Right lobe of liver (tissue), 4 donors: Measurements from ENCODE around the gene SREBF2.

Experiments used
- POLR2A ChIP-seq: fragments of 450-650 bp; IDR thresholded peaks from one replicate; pipeline ENCODE4 v1.6.1; 2017; ENCODE audit warnings: antibody characterized with exemption, mild to moderate bottlenecking
- TF ChIP-seq, protein P1 (sequence below), 4 donors: fragments of 200-600 bp in 3 of 4; fragments of 450-650 bp in 1 of 4; IDR thresholded peaks; one replicate each; pipeline versions ENCODE4 v1.5.1 to v1.8.0; 2016 to 2022; ENCODE audit warnings: antibody characterized with exemption in 4 of 4, mild to moderate bottlenecking in 2 of 4
- donor health status: DM: no; HTN: no; CAD: no.
- donor health status: DM: no; HTN: no; CAD: no.
- donor health status: DM: no; HTN: yes; CAD: no.

DNA sequence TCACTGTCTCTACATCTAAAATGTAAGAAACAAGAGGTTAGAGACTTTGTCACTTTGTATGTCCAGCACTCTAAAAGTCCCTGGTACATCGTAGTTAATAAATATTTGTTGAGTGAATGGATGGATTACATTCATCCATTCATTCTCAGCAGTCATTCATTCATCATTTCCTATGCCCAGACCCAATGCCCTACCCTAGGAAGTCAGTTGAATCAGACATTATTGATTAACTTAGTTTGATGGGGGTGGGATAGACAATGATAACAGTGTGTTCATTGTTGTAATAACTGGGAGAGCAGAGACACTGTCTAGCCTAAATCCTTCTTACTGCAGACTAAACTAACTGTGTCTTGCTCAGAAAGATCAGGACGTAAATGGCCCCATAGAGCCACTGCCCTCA, 115.2 kb downstream of the SREBF2 start:
- TF ChIP-seq, protein P1, sequence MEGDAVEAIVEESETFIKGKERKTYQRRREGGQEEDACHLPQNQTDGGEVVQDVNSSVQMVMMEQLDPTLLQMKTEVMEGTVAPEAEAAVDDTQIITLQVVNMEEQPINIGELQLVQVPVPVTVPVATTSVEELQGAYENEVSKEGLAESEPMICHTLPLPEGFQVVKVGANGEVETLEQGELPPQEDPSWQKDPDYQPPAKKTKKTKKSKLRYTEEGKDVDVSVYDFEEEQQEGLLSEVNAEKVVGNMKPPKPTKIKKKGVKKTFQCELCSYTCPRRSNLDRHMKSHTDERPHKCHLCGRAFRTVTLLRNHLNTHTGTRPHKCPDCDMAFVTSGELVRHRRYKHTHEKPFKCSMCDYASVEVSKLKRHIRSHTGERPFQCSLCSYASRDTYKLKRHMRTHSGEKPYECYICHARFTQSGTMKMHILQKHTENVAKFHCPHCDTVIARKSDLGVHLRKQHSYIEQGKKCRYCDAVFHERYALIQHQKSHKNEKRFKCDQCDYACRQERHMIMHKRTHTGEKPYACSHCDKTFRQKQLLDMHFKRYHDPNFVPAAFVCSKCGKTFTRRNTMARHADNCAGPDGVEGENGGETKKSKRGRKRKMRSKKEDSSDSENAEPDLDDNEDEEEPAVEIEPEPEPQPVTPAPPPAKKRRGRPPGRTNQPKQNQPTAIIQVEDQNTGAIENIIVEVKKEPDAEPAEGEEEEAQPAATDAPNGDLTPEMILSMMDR (IDR thresholded peaks at IDR 0.05), result no peak
- TF ChIP-seq POLR2A, result no peak
